H1 (cell line): Measurements from ENCODE around the gene UBE3A. TPM values are rescaled to one million over a fixed set of nuclear protein-coding genes. Genes with fewer than 3 reads are reported as not detected.

Source experiments
- CTCF ChIA-PET: fragments of 300-600 bp; sonication (Branson Sonifier 250); formaldehyde crosslinking; loops from one replicate; lab custom pipeline; 2021; ENCODE audit not compliant: partially characterized antibody; lab: Charles Lee
- POLR2A ChIA-PET: fragments of 300-600 bp; sonication (Branson Sonifier 250); formaldehyde crosslinking; loops from one replicate; lab custom pipeline; 2021; ENCODE audit warnings: inconsistent platforms; ENCODE audit not compliant: partially characterized antibody; lab: Charles Lee
- DNase-seq, 2 experiments: peaks; one replicate each; pipeline versions ENCODE4 v3.0.0 to v3.0.0-alpha.2; 2010 to 2022; ENCODE audit warnings: low spot score in 2 of 2, low read depth in 1 of 2, mixed read lengths in 1 of 2
- FAIRE-seq: peaks from 2 replicates; lab custom pipeline; 2011; peaks lifted over from hg19 to GRCh38; lab: Jason Lieb, UNC
- H2AFZ ChIP-seq: 2 replicates; pipeline ENCODE4 v1.8.1; 2012; ENCODE audit warnings: low read length, inconsistent platforms
- H2AK5ac ChIP-seq: 2 replicates; pipeline ENCODE4 v1.6.1; 2013; ENCODE audit warnings: low read depth, low read length
- H2BK120ac ChIP-seq: replicated peaks from 2 replicates; pipeline ENCODE3; 2013; ENCODE audit warnings: low read depth, low read length, inconsistent platforms
- H2BK12ac ChIP-seq: 2 replicates; pipeline ENCODE4 v1.6.1; 2013; ENCODE audit warnings: low read depth, low read length
- H2BK15ac ChIP-seq: 2 replicates; pipeline ENCODE4 v1.6.1; 2013; ENCODE audit warnings: low read length
- H2BK20ac ChIP-seq: 2 replicates; pipeline ENCODE4 v1.6.1; 2013; ENCODE audit warnings: low read length
- H2BK5ac ChIP-seq: 2 replicates; pipeline ENCODE4 v1.6.1; 2013; ENCODE audit warnings: low read depth, low read length
- H3K14ac ChIP-seq: 2 replicates; pipeline ENCODE4 v1.6.1; 2013; ENCODE audit warnings: inconsistent platforms; ENCODE audit not compliant: insufficient read length
- H3K18ac ChIP-seq: 2 replicates; pipeline ENCODE4 v1.6.1; 2013; ENCODE audit warnings: low read length; ENCODE audit errors: extremely low read depth
- H3K23ac ChIP-seq: 2 replicates; pipeline ENCODE4 v1.6.1; 2013; ENCODE audit warnings: inconsistent platforms; ENCODE audit not compliant: insufficient read length
- H3K23me2 ChIP-seq: 2 replicates; pipeline ENCODE4 v1.6.1; 2013; ENCODE audit warnings: low read depth, low read length
- H3K27ac ChIP-seq: 2 replicates; pipeline ENCODE4 v1.6.1; 2011; ENCODE audit warnings: low read depth, low read length, inconsistent platforms
- H3K27me3 ChIP-seq, 4 experiments: replicated peaks in 1 of 4; 1 replicate in 1 of 4; 2 replicates in 3 of 4; pipeline versions ENCODE4 v1.6.1 to v1.8.1; 2011 to 2013; ENCODE audit warnings: low read length in 3 of 4, mild to moderate bottlenecking in 3 of 4, inconsistent platforms in 2 of 4, mixed read lengths in 2 of 4, moderate library complexity in 1 of 4; ENCODE audit not compliant: control insufficient read depth in 3 of 4, insufficient read depth in 3 of 4; ENCODE audit errors: extremely low read depth in 1 of 4
- H3K36me3 ChIP-seq, 4 experiments: 2 replicates each; pipeline versions ENCODE4 v1.6.1 to v1.8.1; 2011 to 2013; ENCODE audit warnings: mild to moderate bottlenecking in 4 of 4, low read length in 3 of 4, moderate library complexity in 2 of 4, control low read depth in 1 of 4, inconsistent platforms in 1 of 4; ENCODE audit not compliant: insufficient read depth in 4 of 4, control insufficient read depth in 2 of 4
- H3K4ac ChIP-seq: replicated peaks from 2 replicates; pipeline ENCODE3; 2013; ENCODE audit warnings: low read length, low read depth, mixed read lengths, inconsistent platforms; ENCODE audit not compliant: insufficient read length
- H3K4me1 ChIP-seq, 4 experiments: replicated peaks in 1 of 4; 1 replicate in 1 of 4; 2 replicates in 3 of 4; pipeline versions ENCODE4 v1.6.1 to v1.8.1; 2011 to 2013; ENCODE audit warnings: low read length in 3 of 4, inconsistent platforms in 2 of 4, mixed read lengths in 1 of 4; ENCODE audit not compliant: insufficient read depth in 4 of 4, control insufficient read depth in 3 of 4
- H3K4me2 ChIP-seq, 2 experiments: 2 replicates each; pipeline versions ENCODE4 v1.6.1 to v1.8.1; 2011 to 2013; ENCODE audit warnings: low read depth in 2 of 2, low read length in 2 of 2, control low read depth in 1 of 2, inconsistent platforms in 1 of 2, mild to moderate bottlenecking in 1 of 2; ENCODE audit not compliant: insufficient read depth in 1 of 2
- H3K4me3 ChIP-seq, 4 experiments: fragments of 200-600, 300-600 bp in 1 of 4; sonication (generic), shearing (Covaris generic), sonication (Bioruptor Twin) in 1 of 4; 2 replicates each; pipeline versions ENCODE4 v1.5.1 to v1.8.1; 2011 to 2016; ENCODE audit warnings: low read length in 4 of 4, low read depth in 3 of 4, control low read depth in 2 of 4, inconsistent platforms in 2 of 4, mild to moderate bottlenecking in 2 of 4, mixed read lengths in 1 of 4, moderate library complexity in 1 of 4; ENCODE audit not compliant: insufficient read depth in 2 of 4; ENCODE audit errors: extremely low read depth in 1 of 4
- H3K56ac ChIP-seq: replicated peaks from 2 replicates; pipeline ENCODE3; 2013; ENCODE audit warnings: low read depth, mild to moderate bottlenecking, mixed read lengths, low read length, inconsistent platforms; ENCODE audit not compliant: insufficient read length
- H3K79me1 ChIP-seq: 2 replicates; pipeline ENCODE4 v1.6.1; 2013; ENCODE audit warnings: low read depth, low read length, control low read depth
- H3K79me2 ChIP-seq, 2 experiments: 2 replicates each; pipeline versions ENCODE4 v1.6.1 to v1.8.1; 2012 to 2013; ENCODE audit warnings: low read length in 2 of 2, mild to moderate bottlenecking in 2 of 2, inconsistent platforms in 1 of 2; ENCODE audit not compliant: insufficient read depth in 2 of 2, control insufficient read depth in 1 of 2
- H3K9ac ChIP-seq, 4 experiments: replicated peaks in 1 of 4; 1 replicate in 1 of 4; 2 replicates in 3 of 4; pipeline versions ENCODE4 v1.6.1 to v1.8.1; 2011 to 2013; ENCODE audit warnings: low read depth in 3 of 4, low read length in 3 of 4, control low read depth in 2 of 4, mild to moderate bottlenecking in 2 of 4, moderate library complexity in 2 of 4, inconsistent platforms in 1 of 4; ENCODE audit errors: extremely low read depth in 1 of 4
- H3K9me3 ChIP-seq, 2 experiments: 2 replicates each; pipeline versions ENCODE4 v1.6.1 to v1.8.1; 2012 to 2013; ENCODE audit warnings: mild to moderate bottlenecking in 2 of 2, moderate library complexity in 2 of 2, control low read depth in 1 of 2, inconsistent platforms in 1 of 2, low read depth in 1 of 2, low read length in 1 of 2, mixed read lengths in 1 of 2; ENCODE audit not compliant: insufficient read depth in 2 of 2
- H4K20me1 ChIP-seq, 2 experiments: replicated peaks in 1 of 2; 2 replicates each; pipeline versions ENCODE3 to v1.8.1; 2011 to 2013; ENCODE audit warnings: inconsistent platforms in 2 of 2, low read length in 2 of 2, mild to moderate bottlenecking in 1 of 2; ENCODE audit not compliant: insufficient read depth in 2 of 2, control insufficient read depth in 1 of 2
- H4K5ac ChIP-seq: 2 replicates; pipeline ENCODE4 v1.6.1; 2013; ENCODE audit warnings: low read length, low read depth, mixed read lengths, inconsistent platforms; ENCODE audit not compliant: insufficient read length
- H4K8ac ChIP-seq: 2 replicates; pipeline ENCODE4 v1.8.0; 2013; ENCODE audit warnings: mild to moderate bottlenecking, moderate library complexity, low read length, inconsistent platforms; ENCODE audit not compliant: insufficient read depth; ENCODE audit errors: extremely low read depth
- H4K91ac ChIP-seq: replicated peaks from 2 replicates; pipeline ENCODE3; 2013; ENCODE audit warnings: low read length, mixed read lengths, inconsistent platforms; ENCODE audit not compliant: insufficient read length
- BRCA1 ChIP-seq: IDR thresholded peaks from 2 replicates; pipeline ENCODE4 v1.6.1; 2012; ENCODE audit warnings: low read depth, low read length, improper control_type of control experiment
- CEBPB ChIP-seq: IDR thresholded peaks from 2 replicates; pipeline ENCODE4 v1.6.1; 2012; ENCODE audit warnings: low read depth, low read length
- FOSL1 ChIP-seq: IDR thresholded peaks from 2 replicates; pipeline ENCODE4 v1.6.1; 2011; ENCODE audit warnings: mild to moderate bottlenecking, low read depth, low read length, moderate library complexity; ENCODE audit not compliant: insufficient read depth
- KDM5A ChIP-seq: fragments of 200-600 bp; IDR thresholded peaks from 2 replicates; pipeline ENCODE4 v1.7.1; 2012; ENCODE audit warnings: mild to moderate bottlenecking, low read length, inconsistent platforms, mixed read lengths
- NANOG ChIP-seq: IDR thresholded peaks from 2 replicates; pipeline ENCODE4 v1.6.1; 2011; ENCODE audit warnings: low read length, low read depth, mild to moderate bottlenecking, inconsistent platforms; ENCODE audit not compliant: insufficient read depth, poor library complexity, severe bottlenecking
- PHF8 ChIP-seq: fragments of 200-600 bp; sonication (generic); conservative IDR thresholded peaks from 2 replicates; pipeline ENCODE4 v1.7.1; 2012; ENCODE audit warnings: low read depth, mild to moderate bottlenecking, inconsistent platforms, low read length, moderate library complexity
- POLR2AphosphoS5 ChIP-seq: IDR thresholded peaks from 2 replicates; pipeline ENCODE4 v1.6.1; 2011; ENCODE audit warnings: low read depth, low read length
- POU5F1 ChIP-seq: IDR thresholded peaks from 2 replicates; pipeline ENCODE4 v1.6.1; 2011; ENCODE audit warnings: low read depth, mild to moderate bottlenecking, low read length, moderate library complexity
- RAD21 ChIP-seq, 2 experiments: IDR thresholded peaks in 1 of 2; conservative IDR thresholded peaks in 1 of 2; 2 replicates each; pipeline ENCODE4 v1.6.1; 2011; ENCODE audit warnings: low read depth in 2 of 2, low read length in 2 of 2, improper control_type of control experiment in 1 of 2, inconsistent platforms in 1 of 2, mild to moderate bottlenecking in 1 of 2, moderate library complexity in 1 of 2
- RNF2 ChIP-seq: fragments of 200-900, 300-1000 bp; sonication (generic); IDR thresholded peaks from 2 replicates; pipeline ENCODE4 v1.7.1; 2016; ENCODE audit warnings: borderline replicate concordance, low read depth, mild to moderate bottlenecking, antibody characterized with exemption, low read length; ENCODE audit not compliant: poor library complexity, severe bottlenecking; ENCODE audit errors: missing control alignments
- SP1 ChIP-seq: IDR thresholded peaks from 2 replicates; pipeline ENCODE4 v1.6.1; 2011; ENCODE audit warnings: low read depth, low read length
- SUZ12 ChIP-seq: fragments of 200-600 bp; sonication (generic); IDR thresholded peaks from 2 replicates; pipeline ENCODE4 v1.6.1; 2012; ENCODE audit warnings: mild to moderate bottlenecking, inconsistent platforms, low read length, moderate library complexity, mixed read lengths
- WGBS, 2 experiments: shearing (Covaris generic) in 1 of 2; methylation state at CpG; one replicate each; pipeline versions ENCODE4 v1.1.6 to v1.1.7; 2013 to 2015; ENCODE audit warnings: low lambda C conversion rate in 2 of 2, mixed read lengths in 2 of 2, inconsistent platforms in 1 of 2, low coverage in 1 of 2, missing lambda C conversion rate in 1 of 2; ENCODE audit not compliant: insufficient replicate concordance in 2 of 2, insufficient coverage in 1 of 2, insufficient read length in 1 of 2; ENCODE audit errors: extremely low coverage in 1 of 2, missing lambda C conversion rate in 1 of 2; 5-methylcytosine and 5-hydroxymethylcytosine counted together
- polyA plus RNA-seq, 7 experiments: library from polyadenylated mRNA; depleted of rRNA in 3 of 7; stranded (reverse) in 5 of 7; unstranded in 2 of 7; fragments of >200 nt in 5 of 7; fragments of 200-250 nt in 2 of 7; gene quantifications; 1 replicate in 5 of 7; 2 replicates in 1 of 7; 4 replicates in 1 of 7; pipeline versions ENCODE4 v1.2.1 to v1.2.3, GENCODE V29; 2011 to 2013; ENCODE audit warnings: missing spikeins in 2 of 7, mixed read lengths in 2 of 7
- total RNA-seq: library from RNA; stranded (reverse); fragmentation: NEBNext Ultra II Directional; extraction: Animal tissue kit (Norgen Biotek cat#: 25700); gene quantifications from 2 replicates; pipeline ENCODE4 v1.2.1, GENCODE V29; 2021

UBE3A gene
- total and polyA plus RNA-seq, 2 of the 8 experiments (the other 6 are each of a cell fraction or from before 2014, with no cell fraction given), result 13.8 to 110 TPM

- no peak overlapping the region for H4K5ac ChIP-seq
- H4K20me1 ChIP-seq, result peaks cover 0 to 2% of the 10 kb centered on the region in 2 experiments
- no peaks in the 10 kb centered on the region; a peak in 1 of 8 replicates for H3K36me3 ChIP-seq
- no peaks in the 10 kb centered on the region for H3K9me3 ChIP-seq
- CTCF ChIA-PET, result interaction anchor here (1.0 kb wide), 1 partner anchor 16 kb away, joined by 3 read pairs; no protein-coding TSS in a partner anchor
- H2BK120ac ChIP-seq, result no peak overlapping the region
- no peak overlapping the region for H2BK15ac ChIP-seq
- no peak overlapping the region for H3K18ac ChIP-seq
- DNase-seq, result no peak
- no peak overlapping the region for H3K4me3 ChIP-seq
- no peak overlapping the region for H4K8ac ChIP-seq
- no peak for TF ChIP-seq FOSL1
- TF ChIP-seq PHF8, result no peak
- TF ChIP-seq SP1, result no peak
- no peak for TF ChIP-seq NANOG
- no peak for TF ChIP-seq SUZ12
- TF ChIP-seq CEBPB, result no peak
- no peak for TF ChIP-seq BRCA1
- no peak for TF ChIP-seq KDM5A
- no peak for TF ChIP-seq POU5F1
- no peak for TF ChIP-seq POLR2AphosphoS5
- TF ChIP-seq RAD21 (IDR thresholded peaks at IDR 0.05 in 1 of 2, conservative IDR thresholded peaks at IDR 0.05 in 1 of 2; ENCODE audit: low read depth in 2 of 2, low read length in 2 of 2), result no peak
- TF ChIP-seq RNF2, result no peak
- TF ChIP-seq, all 59 proteins: peak for 0
- WGBS, 2 experiments, result 55% methylated on average over 2 of the region's 2 CpGs; no CpG with 5 or more reads in 1 of the 2 experiments
- Histone ChIP-seq H3K27ac (no peak overlapping the region), H2AFZ (no peak overlapping the region), H3K4ac (no peak overlapping the region), H3K4me1 (peaks cover 0 to 2% (median 0%) of the 10 kb centered on the region in 4 experiments; a peak in 4 of 7 replicates), H3K23me2 (no peaks in the 10 kb centered on the region), H2AK5ac (no peak overlapping the region), H3K4me2 (no peak overlapping the region), H2BK20ac (no peak overlapping the region), H2BK12ac (no peak overlapping the region), H3K23ac (no peak overlapping the region), H4K91ac (no peak overlapping the region), H3K79me1 (no peaks in the 10 kb centered on the region), H3K14ac (no peak overlapping the region), H3K79me2 (no peaks in the 10 kb centered on the region), H3K9ac (no peak overlapping the region), H2BK5ac (no peak overlapping the region), H3K56ac (no peak overlapping the region), H3K27me3 (no peaks in the 10 kb centered on the region)
- no peak for FAIRE-seq
- POLR2A ChIA-PET, result interaction anchor here (0.8 to 1.1 kb wide), 3 partner anchors 11 to 16 kb away, joined by 3 read pairs; no protein-coding TSS in a partner anchor
These were observed 109.1 kb downstream of the UBE3A start for GRCh38 chr15:25329696-25330095.
